SW480 (cell line): ENCODE results near the gene NT5DC3.

Source experiments
- DNase-seq: peaks from one replicate; pipeline ENCODE4 v3.0.0-alpha.2; 2016; ENCODE audit warnings: low spot score

The NT5DC3 gene

GRCh38 chr12:103809154-103809553 lies 31.9 kb downstream of the NT5DC3 start:
- no peak for DNase-seq

DNA sequence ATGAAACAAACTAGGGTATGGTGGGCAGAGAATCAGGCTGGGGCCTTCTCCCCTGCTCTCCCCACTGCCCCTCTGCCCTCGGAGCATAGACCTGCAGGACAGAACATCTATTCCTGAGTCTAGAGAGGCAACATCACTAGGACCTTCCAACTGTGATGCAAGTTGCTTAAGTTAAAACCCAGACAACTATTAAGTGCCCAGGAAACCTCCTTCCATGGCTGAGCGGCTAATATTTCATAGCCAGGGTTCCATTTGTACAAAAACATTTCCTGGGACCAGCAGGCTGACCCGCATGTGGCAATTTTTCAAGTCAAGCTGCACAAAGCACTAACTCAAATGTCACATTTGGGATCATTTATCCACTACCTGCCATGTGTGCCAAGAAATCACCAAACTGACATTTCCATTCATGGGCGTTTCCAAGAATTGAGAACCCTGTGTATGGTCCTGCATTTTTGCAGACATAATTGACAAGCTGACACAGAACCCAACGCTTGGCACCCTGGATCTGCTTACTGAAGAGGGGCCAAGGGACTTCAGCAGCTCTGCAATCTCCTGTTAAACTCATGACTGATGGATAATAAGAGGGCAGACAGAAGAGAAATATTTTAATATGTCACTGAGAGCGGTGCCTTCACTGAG lies 32.7 kb downstream of the NT5DC3 start:
- no peak for DNase-seq

DNA sequence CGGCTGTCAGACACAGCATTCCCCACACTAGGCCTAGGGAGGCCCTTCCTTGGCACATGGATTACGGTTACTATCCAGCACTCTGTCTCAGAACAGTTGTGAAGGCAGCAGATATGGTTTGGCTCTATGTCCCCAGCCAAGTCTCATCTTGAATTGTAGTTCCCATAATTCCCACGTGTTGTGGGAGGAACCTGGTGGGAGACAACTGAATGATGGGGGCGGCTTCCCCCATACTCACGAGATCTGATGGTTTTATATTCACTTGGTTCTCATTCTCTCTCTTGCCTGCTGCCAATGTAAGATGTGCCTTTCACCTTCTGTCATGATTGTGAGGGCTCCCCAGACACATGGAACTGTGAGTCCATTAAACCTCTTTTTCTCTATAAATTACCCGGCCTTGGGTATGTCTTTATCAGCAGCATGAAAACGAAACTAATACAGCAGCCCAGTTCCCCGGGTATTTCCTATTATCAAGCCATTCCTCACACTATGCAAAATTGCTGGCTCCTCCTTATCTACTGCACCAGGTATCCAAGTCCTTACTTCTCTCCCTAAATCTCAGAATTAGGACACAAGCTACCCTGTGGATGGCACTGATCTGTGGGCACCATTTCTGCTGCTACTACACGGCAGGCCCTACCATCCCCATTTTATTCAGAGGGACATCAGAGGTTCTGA lies 33.3 kb downstream of the NT5DC3 start:
- no peak for DNase-seq

- DNase-seq, result no peak
Measured at GRCh38 chr12:103806803-103807202, 34.2 kb downstream of the NT5DC3 start.

- no peak for DNase-seq
Measured at GRCh38 chr12:103805655-103806360, 35.2 kb downstream of the NT5DC3 start.

DNA sequence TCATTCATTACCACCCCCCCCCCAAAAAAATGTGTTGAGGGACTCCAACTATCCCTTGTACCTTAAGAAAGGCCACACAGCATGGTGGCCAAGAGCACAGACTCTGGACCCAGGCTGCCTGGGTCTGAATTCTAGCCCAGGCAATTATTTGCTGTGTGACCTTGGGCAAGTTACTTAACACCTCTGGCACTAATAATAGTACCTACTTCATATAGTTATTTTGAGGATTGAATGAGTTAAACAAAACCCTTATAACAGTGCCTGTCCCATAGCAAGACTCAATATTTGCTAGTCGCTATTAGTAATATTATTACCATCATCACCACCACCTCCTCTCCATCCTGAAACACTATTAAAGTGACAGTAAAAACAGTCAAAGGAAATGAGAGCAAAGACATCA lies 37.2 kb downstream of the NT5DC3 start:
- no peak for DNase-seq

GRCh38 chr12:103802586-103802886 lies 38.5 kb downstream of the NT5DC3 start:
- no peak for DNase-seq

DNA sequence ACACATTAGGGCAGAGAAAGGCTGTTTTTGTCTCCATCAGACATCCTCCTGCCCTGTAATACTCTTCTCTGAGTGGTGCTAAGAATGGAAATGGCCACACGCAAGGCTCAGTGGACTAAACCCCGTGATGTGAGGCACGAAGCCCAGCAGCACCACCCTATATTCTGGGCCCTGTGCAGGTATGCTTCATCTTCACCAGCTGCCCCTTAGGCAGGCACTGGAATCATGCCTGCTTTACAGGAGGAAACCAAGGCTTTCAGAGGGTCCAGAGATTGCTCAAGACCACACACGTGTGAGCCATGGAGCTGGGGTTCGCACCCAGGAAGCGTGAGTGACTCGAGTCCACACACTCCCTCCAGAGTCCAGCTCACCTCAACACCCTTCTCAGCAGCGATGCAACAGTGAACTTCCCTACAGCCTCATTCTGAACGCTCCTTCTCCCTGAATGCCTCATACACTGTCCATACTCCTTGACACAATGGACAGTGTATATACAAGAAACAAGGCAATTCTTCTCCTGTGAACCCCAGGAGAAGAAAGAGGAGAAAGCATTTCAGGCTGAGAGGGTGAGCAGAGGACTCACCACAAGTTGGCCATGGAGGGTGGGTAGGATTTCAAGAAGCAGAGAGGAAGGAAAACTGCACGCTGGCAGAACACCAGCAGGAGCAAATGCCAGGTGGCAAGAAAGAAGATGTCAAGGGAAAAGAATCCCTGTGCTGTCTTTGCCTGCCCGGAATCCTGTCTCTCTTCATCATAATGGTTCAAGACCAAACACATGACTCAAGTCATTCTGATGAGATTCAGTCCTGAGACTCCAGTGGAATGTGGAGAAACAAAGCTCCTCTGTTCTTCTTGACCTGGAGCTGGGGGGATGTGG lies 39.1 kb downstream of the NT5DC3 start:
- no peak for DNase-seq

- no peak for DNase-seq
Measured at GRCh38 chr12:103799857-103800771, 40.9 kb downstream of the NT5DC3 start.

GRCh38 chr12:103799504-103799856 lies 41.6 kb downstream of the NT5DC3 start:
- no peak for DNase-seq

DNA sequence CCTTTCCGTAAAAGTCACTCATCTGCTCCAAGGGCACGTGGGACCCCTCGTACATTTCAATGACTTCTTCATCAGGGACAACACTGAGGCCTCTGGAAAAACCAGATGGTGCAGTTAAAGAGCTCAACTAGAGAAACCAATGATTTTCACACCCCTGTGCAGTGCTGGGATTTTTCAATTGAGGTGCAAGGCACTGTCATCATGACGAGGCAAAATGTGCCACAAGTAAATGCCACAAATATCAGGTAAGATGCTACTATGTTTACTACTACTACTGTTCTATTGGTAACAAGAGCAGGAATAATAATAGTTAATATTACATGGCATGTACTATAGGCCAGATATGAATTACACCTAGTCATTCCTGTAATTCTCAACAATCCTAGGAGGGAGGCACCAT lies 42.4 kb downstream of the NT5DC3 start:
- no peak for DNase-seq

- DNase-seq, result no peak
Measured at GRCh38 chr12:103794309-103795213, 46.5 kb downstream of the NT5DC3 start.

- DNase-seq, result no peak
Measured at GRCh38 chr12:103793512-103794045, 47.5 kb downstream of the NT5DC3 start.

- no peak for DNase-seq
Measured at GRCh38 chr12:103793046-103793445, 48.0 kb downstream of the NT5DC3 start.

- DNase-seq, result no peak
Measured at GRCh38 chr12:103791350-103791920, 49.6 kb downstream of the NT5DC3 start.

DNA sequence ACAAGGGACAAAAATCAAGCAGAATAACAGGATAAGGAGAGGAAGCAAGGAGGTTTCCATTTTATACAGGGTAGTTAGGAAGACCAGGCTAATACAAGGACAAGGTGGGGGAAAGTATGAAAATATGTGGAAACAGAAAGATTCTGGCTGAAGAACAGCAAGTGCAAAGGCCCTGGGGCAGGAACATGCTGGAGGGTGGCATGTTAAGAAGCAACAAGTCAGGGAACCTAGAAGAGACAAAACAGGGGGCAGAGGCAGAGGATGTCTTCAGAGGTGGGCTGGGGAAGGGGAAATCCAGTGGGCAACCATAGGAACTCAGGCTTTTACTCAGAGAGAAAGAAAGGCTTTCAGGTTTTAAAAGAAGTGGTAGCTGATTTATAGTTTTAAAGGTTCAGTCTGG lies 54.8 kb downstream of the NT5DC3 start:
- no peak for DNase-seq

- DNase-seq, result no peak
Measured at GRCh38 chr12:103785243-103786031, 55.6 kb downstream of the NT5DC3 start.

DNA sequence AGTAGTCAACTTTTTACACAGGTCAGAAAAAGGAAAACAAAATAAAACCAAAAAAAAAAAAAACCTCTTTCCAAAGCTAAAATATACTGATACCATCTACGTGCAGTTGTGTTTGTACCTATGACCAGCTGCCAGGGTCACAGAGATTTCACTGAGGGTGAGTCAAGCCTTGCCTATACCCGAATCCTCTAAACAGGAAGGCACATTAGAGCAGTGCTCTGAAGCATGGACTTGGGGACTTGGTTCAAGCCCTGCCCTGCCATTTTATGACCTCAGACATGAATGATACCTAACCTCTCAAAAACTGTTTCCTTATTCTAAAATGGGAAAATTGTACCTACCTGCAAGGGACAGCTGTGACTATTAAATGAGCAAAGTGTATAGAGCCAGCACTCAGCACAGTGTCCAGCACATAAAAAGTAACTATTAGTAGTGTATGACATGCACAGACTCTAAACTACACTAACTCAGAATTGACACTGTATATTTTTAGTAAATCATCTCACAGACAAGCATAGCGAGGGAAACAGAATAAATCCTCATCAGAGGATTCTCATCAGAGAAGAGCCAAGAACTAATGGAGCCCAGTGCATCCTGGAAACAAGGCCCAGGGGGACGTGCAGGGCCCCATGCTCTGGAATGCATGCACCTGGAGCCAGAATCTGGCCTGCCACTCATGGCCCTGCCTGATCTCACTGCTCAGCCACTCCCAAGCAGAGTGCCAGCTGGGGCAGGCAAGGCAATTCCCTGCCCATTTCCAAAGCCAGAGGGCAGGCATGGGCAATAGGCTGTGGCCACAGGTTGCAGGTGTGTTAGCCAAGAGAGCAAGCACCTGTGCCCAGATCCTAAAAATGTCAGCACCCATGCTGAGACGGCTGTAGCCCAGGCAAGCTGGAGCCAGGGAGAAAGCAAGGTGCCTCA lies 57.0 kb downstream of the NT5DC3 start:
- no peak for DNase-seq
